Neural progenitor cell (in vitro differentiated cells): ENCODE measurements around the gene INTS1. TPM values are rescaled to one million over a fixed set of nuclear protein-coding genes. Genes with fewer than 3 reads are reported as not detected.

ENCODE experiments used
- DNase-seq: peaks from one replicate; pipeline ENCODE4 v3.0.0-alpha.2; 2016; ENCODE audit warnings: low spot score
- H2AFZ ChIP-seq: fragments of 200-600 bp; sonication (generic); replicated peaks from 2 replicates; pipeline ENCODE4 v1.6.1; 2016; ENCODE audit warnings: antibody characterized with exemption
- H3F3A ChIP-seq: fragments of 200-600 bp; sonication (generic); 2 replicates; pipeline ENCODE4 v1.6.1; 2016; ENCODE audit warnings: antibody characterized with exemption, low read depth
- H3K27ac ChIP-seq: fragments of 200-600 bp; sonication (generic); 2 replicates; pipeline ENCODE4 v1.5.1; 2016; ENCODE audit warnings: mild to moderate bottlenecking
- H3K27me3 ChIP-seq: fragments of 200-600 bp; sonication (generic); 2 replicates; pipeline ENCODE4 v1.6.1; 2016; ENCODE audit warnings: mild to moderate bottlenecking, moderate library complexity
- H3K36me3 ChIP-seq: fragments of 200-600 bp; sonication (generic); 2 replicates; pipeline ENCODE4 v1.5.1; 2016
- H3K4me1 ChIP-seq: fragments of 200-600 bp; sonication (generic); 2 replicates; pipeline ENCODE4 v1.6.1; 2016; ENCODE audit warnings: mixed run types
- H3K4me2 ChIP-seq: fragments of 200-600 bp; sonication (generic); 2 replicates; pipeline ENCODE4 v1.6.1; 2016
- H3K4me3 ChIP-seq: fragments of 200-600 bp; sonication (generic); 2 replicates; pipeline ENCODE4 v1.5.1; 2016
- H3K79me2 ChIP-seq: fragments of 200-600 bp; sonication (generic); 2 replicates; pipeline ENCODE4 v1.6.1; 2016; ENCODE audit warnings: low read depth
- H3K9ac ChIP-seq: fragments of 200-600 bp; sonication (generic); 2 replicates; pipeline ENCODE4 v1.6.1; 2016
- H3K9me3 ChIP-seq: fragments of 200-600 bp; sonication (generic); 2 replicates; pipeline ENCODE4 v1.5.1; 2016; ENCODE audit warnings: low read depth
- H4K20me1 ChIP-seq: fragments of 200-600 bp; sonication (generic); 2 replicates; pipeline ENCODE4 v1.6.1; 2016; ENCODE audit warnings: low read depth
- H3K27ac Mint-ChIP-seq: 3 replicates; pipeline ENCODE4 v1.8.0; 2021; ENCODE audit warnings: mixed read lengths
- H3K27me3 Mint-ChIP-seq: 2 replicates; pipeline ENCODE4 v1.8.0; 2022; ENCODE audit warnings: low read depth, mild to moderate bottlenecking, inconsistent platforms, moderate library complexity, mixed read lengths; ENCODE audit not compliant: insufficient read depth
- H3K36me3 Mint-ChIP-seq: 3 replicates; pipeline ENCODE4 v1.8.0; 2021; ENCODE audit warnings: mixed read lengths
- H3K4me1 Mint-ChIP-seq: 3 replicates; pipeline ENCODE4 v1.8.0; 2021; ENCODE audit warnings: mixed read lengths
- H3K4me3 Mint-ChIP-seq: 3 replicates; pipeline ENCODE4 v1.8.0; 2021; ENCODE audit warnings: mild to moderate bottlenecking, moderate library complexity, mixed read lengths
- H3K9me3 Mint-ChIP-seq: 3 replicates; pipeline ENCODE4 v1.8.0; 2020; ENCODE audit warnings: mixed read lengths
- CTCF ChIP-seq: fragments of 200-600 bp; sonication (generic); IDR thresholded peaks from 2 replicates; pipeline ENCODE4 v1.5.1; 2017; ENCODE audit warnings: antibody characterized with exemption, mild to moderate bottlenecking
- EZH2 ChIP-seq: fragments of 200-600 bp; sonication (generic); IDR thresholded peaks from 2 replicates; pipeline ENCODE4 v1.6.1; 2017; ENCODE audit warnings: antibody characterized with exemption, mild to moderate bottlenecking, moderate library complexity
- EZH2phosphoT487 ChIP-seq: fragments of 200-600 bp; sonication (generic); IDR thresholded peaks from 2 replicates; pipeline ENCODE4 v1.6.1; 2017; ENCODE audit warnings: antibody characterized with exemption
- total RNA-seq: library from RNA; depleted of rRNA; stranded (reverse); fragments of >200 nt; gene quantifications from 2 replicates; pipeline ENCODE4 v1.2.3, GENCODE V29; 2015; ENCODE audit warnings: low replicate concordance

INTS1 gene
- total RNA-seq, 1 donor from 2014 or later, result 16.5 TPM

GRCh38 chr7:1544896-1545416 lies 40.8 kb upstream of the INTS1 start:
- Histone ChIP-seq H3K4me1 (no peaks in the 10 kb centered on the region), H2AFZ (no peak overlapping the region), H3K27ac (no peak overlapping the region), H3K4me3 (no peak overlapping the region), H3K9ac (no peak overlapping the region), H3K9me3 (no peaks in the 10 kb centered on the region), H3K36me3 (no peaks in the 10 kb centered on the region), H4K20me1 (no peaks in the 10 kb centered on the region), H3K79me2 (no peaks in the 10 kb centered on the region), H3K4me2 (no peak overlapping the region), H3K27me3 (no peaks in the 10 kb centered on the region), H3F3A (no peaks in the 10 kb centered on the region)
- no peak for DNase-seq
- H3K9me3 Mint-ChIP-seq, result no peaks in the 10 kb centered on the region
- TF ChIP-seq CTCF, result no peak
- no peak for TF ChIP-seq EZH2
- no peak for TF ChIP-seq EZH2phosphoT487
- H3K27me3 Mint-ChIP-seq, result peaks cover 9% of the 10 kb centered on the region
- H3K36me3 Mint-ChIP-seq, result no peaks in the 10 kb centered on the region
- peaks cover 5% of the 10 kb centered on the region for H3K4me1 Mint-ChIP-seq
- peak overlapping the region; percentile 57 for H3K27ac Mint-ChIP-seq
- no peak overlapping the region for H3K4me3 Mint-ChIP-seq

- Histone ChIP-seq H3F3A (no peaks in the 10 kb centered on the region), H3K27ac (no peak overlapping the region), H3K9ac (no peak overlapping the region), H3K4me3 (no peak overlapping the region), H3K4me2 (no peak overlapping the region), H3K4me1 (no peaks in the 10 kb centered on the region), H3K36me3 (no peaks in the 10 kb centered on the region), H4K20me1 (no peaks in the 10 kb centered on the region), H2AFZ (no peak overlapping the region), H3K27me3 (no peaks in the 10 kb centered on the region), H3K9me3 (no peaks in the 10 kb centered on the region), H3K79me2 (no peaks in the 10 kb centered on the region)
- H3K4me1 Mint-ChIP-seq, result peaks cover 5% of the 10 kb centered on the region
- no peaks in the 10 kb centered on the region for H3K36me3 Mint-ChIP-seq
- peaks cover 9% of the 10 kb centered on the region for H3K27me3 Mint-ChIP-seq
- H3K27ac Mint-ChIP-seq, result peak overlapping the region; percentile 57
- no peaks in the 10 kb centered on the region for H3K9me3 Mint-ChIP-seq
- TF ChIP-seq CTCF (no peak), EZH2phosphoT487 (no peak), EZH2 (no peak)
- no peak overlapping the region for H3K4me3 Mint-ChIP-seq
- no peak for DNase-seq
Measured at GRCh38 chr7:1544178-1544895, 40.1 kb upstream of the INTS1 start.

- Histone ChIP-seq H2AFZ (no peak overlapping the region), H4K20me1 (no peaks in the 10 kb centered on the region), H3K4me1 (no peaks in the 10 kb centered on the region), H3K27ac (no peak overlapping the region), H3K9ac (no peak overlapping the region), H3K4me3 (no peak overlapping the region), H3K36me3 (no peaks in the 10 kb centered on the region), H3K79me2 (no peaks in the 10 kb centered on the region), H3F3A (no peaks in the 10 kb centered on the region), H3K27me3 (no peaks in the 10 kb centered on the region), H3K4me2 (no peak overlapping the region), H3K9me3 (no peaks in the 10 kb centered on the region)
- peaks cover 7% of the 10 kb centered on the region for H3K4me1 Mint-ChIP-seq
- H3K9me3 Mint-ChIP-seq, result no peaks in the 10 kb centered on the region
- DNase-seq, result no peak
- no peak overlapping the region for H3K4me3 Mint-ChIP-seq
- no peaks in the 10 kb centered on the region for H3K36me3 Mint-ChIP-seq
- H3K27ac Mint-ChIP-seq, result no peak overlapping the region
- peaks cover 6% of the 10 kb centered on the region for H3K27me3 Mint-ChIP-seq
- no peak for TF ChIP-seq CTCF
- TF ChIP-seq EZH2phosphoT487, result no peak
- TF ChIP-seq EZH2, result no peak
Measured at GRCh38 chr7:1543826-1544177, 39.6 kb upstream of the INTS1 start.
